GM19238 (cell line): ENCODE measurements around the gene CRHBP.
"Not testable (repeated sequence)": the region's sequence is repeated elsewhere in the genome, so short reads cannot be mapped to it uniquely, and the experiment has no call there.

ENCODE experiments used
- DNase-seq: peaks from one replicate; pipeline ENCODE4 v3.0.0; 2011; ENCODE audit warnings: low spot score; ENCODE audit not compliant: insufficient read length

The CRHBP gene

DNA sequence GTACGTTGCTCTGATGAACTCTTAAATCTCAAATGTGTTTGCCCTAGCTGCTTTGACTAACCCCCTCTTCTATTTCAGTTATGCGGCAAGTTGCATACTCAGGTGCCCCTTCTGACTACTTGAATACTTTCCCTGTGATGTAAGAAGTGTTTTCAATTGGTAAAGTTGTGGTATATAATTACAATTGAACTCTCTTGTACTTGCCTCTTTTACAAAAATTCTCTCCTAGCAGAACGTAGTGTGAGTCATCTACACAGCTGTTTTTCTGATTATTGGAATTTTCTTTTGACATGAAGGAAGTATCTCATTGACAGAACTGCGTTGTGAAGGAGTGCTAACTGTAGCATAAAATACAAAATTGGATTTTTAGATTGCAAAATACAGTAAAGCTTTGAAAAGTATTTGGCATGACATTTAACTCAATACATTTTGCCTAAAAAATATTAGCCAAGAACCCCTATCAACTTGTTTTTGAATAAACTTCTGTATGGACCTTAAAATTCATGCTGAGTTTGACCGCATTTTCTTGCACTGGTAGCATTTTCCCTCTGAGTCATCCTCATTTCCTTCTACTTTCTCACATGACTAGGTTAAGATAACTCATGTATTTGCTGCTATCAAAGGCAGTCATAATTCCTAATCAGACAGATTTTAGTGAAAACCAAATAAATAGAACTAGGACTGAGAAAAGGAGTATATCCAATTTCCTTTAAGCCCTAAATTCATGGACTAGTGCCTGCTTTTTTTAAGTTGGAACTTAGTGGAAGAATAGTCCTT, 6.3 kb downstream of the CRHBP start:
- no peak for DNase-seq

- no peak for DNase-seq
Measured at GRCh38 chr5:76960004-76960625, 7.3 kb downstream of the CRHBP start.

GRCh38 chr5:76964060-76964459, 11.2 kb downstream of the CRHBP start:
- no peak for DNase-seq

DNA sequence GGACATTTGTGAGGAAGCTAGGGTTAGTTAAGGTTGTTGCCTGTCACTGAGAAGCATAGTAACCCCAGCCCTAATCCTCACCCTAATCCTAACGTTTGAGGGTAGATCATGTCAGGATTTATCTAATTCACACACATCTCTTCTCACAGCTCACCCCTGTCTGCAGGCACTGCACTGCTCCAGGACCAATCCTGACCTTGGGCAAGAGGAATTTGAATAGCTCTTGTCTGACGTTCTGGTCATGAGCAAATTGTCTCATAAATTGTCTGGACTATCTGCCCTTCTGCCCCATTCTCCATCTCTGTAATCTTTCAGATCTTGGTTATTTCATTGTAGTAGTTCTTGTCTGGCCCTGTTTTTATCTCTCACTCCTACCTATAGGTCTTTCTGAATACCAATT, 18.7 kb downstream of the CRHBP start:
- DNase-seq, result no peak

DNA sequence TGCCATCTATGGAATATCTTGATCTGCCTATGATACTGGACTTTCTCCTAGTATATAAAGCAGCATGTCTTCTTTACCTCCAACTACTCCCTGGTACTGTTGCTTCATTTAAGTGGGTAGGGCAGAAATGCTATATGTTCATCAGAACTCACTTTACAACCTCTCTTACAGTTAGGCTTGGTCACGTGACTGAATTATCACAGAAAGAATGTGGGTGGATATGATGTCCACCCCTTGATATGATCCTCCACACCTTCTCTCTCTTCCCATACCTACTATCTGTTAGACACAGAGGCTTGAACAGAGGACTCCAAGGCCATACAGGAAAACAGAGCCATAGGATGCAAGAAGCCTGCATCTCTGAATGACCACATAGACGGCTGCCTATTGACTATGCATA, 19.8 kb downstream of the CRHBP start:
- DNase-seq, result no peak

DNA sequence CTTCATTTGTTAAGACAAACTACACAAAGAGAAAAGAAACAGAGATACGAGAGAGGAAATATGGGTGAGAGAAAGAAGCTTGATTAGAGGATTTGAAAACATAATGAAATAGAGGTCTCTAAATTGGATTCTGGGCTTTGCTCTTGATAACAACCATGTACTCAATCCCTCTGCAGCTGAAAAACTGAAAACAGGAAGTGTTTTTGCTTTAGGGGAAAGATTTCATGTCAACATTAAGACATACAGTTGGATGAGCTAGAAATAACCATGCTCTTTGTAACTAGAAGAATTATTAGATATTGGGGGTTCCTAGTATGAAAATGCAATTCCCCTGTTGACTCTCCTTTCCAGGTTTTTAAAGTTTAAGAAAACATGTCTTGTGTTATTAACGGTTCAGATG, 21.9 kb downstream of the CRHBP start:
- no peak for DNase-seq

DNA sequence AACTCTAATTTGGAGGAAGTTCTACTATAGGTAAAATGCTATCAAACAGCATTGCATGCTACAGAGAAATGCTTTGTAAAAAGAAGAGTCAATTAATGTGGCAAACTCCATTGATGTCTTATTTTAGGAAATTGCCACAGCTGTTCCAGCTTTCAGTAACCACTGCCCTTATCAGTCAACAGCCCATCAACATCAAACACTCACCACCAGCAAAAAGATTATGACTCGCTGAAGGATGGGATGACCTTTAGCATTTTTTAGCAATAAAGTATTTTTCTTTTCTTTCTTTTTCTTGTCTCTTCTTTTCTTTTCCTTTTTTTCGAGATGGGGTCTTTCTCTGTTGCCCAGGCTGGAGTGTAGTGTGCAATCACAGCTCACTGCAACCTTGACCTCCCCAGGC, 26.0 kb downstream of the CRHBP start:
- no peak for DNase-seq

DNA sequence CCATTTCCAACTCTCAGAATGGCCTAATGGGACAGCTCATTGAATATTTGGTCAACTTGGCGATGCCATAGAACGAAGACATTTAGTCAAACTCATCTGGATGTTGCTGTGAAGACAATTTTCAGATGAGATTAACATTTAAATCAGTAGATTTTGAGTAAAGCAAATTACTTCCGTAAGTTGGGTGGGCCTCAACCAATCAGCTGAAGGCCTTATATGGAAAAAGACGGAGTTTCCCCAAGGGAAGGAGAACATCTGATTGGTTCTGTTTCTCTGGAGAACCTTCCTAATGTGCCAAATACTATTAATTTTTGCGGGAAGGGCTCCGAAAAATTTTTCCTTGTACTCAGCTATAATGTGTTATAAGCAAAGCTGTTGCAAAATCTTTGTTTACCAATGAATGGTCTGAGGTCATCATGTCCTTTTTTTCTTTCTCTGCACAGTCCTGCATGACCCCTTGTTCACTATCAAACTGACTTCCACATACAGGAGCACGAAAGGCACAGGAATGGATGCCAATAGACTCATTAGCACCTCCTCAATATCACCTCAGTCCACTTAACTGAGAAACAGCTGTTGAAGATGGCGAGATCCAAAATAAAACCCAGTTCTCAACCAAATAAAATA, 27.8 kb downstream of the CRHBP start:
- no peak for DNase-seq

DNA sequence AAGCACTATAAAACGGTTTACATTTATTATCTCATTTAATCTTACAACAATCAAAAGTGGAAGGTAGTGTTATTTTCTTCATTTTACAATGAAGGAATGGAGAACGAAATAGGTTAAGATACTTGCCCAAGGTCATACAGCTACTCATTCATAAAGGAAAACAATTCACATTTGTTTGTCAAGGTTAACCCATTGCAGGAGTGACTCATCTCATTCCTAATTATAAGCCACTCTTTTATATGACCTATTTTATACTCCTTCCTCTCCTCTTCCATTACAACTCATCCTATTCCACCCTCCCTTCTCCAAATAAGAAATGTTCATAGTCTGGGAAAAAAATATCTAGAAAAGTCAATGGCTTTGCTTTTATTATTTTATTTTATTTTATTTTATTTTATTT, 29.6 kb downstream of the CRHBP start:
- DNase-seq, result no peak

DNA sequence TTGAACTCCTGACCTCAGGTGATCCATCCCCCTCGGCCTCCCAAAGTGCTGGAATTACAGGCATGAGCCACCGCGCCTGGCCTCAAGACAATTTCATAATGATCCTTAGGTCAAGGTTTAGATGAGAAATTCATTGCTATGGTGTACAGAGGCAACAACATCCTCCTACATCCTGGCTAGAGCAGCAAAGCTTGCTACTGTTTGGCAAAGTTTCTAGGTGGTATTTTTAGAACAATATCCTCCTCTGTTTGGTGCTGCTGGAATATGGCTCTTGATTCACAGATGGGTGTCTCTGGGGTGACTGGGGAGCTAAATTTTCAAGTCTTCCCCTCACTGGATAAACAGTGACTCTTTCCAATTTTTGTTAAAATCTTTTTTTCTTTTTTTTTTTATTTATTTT, 30.6 kb downstream of the CRHBP start:
- DNase-seq, result no peak

- no peak for DNase-seq
Measured at GRCh38 chr5:76986825-76987526, 34.1 kb downstream of the CRHBP start.

- no peak for DNase-seq
Measured at GRCh38 chr5:76990899-76991459, 38.1 kb downstream of the CRHBP start.

DNA sequence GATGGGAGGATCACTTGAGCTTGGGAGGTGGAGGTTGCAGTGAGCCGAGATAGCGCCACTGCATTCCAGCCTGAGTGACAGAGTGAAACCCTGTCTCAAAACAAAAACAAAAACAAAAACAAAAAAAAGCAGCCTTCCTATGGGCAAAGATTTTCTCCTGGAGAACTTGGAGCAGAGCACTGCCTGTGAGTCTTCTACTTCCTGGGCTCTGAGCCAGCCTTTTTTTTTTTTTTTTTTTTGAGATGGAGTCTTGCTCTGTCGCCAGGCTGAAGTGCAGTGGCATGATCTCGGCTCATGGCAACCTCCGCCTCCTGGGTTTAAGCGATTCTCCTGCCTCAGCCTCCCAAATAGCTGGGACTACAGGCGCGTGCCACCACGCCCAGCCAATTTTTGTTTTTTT, 40.6 kb downstream of the CRHBP start:
- DNase-seq, result not testable (repeated sequence)

GRCh38 chr5:76994337-76994736, 41.5 kb downstream of the CRHBP start:
- DNase-seq, result no peak

DNA sequence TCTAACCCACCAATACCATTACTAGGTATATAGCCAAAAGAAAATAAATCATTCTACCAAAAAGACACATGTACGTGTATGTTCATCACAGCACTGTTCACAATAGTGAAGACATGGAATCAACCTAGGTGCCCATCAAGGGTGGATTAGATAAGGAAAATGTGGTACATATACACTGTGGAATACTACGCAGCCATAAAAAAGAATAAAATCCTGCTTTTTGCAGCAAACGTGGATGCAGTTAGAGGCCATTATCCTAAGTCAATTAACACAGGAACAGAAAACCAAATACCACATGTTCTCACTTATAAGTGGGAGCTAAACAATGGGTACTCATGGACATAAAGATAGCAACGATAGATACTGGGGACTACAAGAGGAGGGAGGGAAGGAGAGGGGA, 45.4 kb downstream of the CRHBP start:
- DNase-seq, result not testable (repeated sequence)

GRCh38 chr5:76999451-76999850, 46.6 kb downstream of the CRHBP start:
- DNase-seq, result no peak

DNA sequence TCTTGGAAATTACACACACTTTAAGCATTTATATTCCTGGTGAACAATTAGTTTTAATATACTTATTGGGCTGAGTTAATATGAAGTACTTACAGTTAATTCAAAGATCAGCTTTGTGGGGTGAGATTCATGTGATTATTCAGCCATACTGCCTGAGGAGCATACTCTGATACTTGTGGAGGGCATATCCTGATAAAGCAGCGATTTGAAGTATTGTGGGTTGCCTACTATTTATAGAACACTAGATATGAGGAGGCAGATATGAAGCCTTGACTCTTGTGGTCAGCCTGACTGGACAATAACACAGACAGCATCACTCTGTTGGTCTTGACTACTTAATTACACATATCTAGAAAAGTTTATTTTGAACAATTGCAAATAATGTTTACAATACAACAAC, 50.4 kb downstream of the CRHBP start:
- no peak for DNase-seq

- no peak for DNase-seq
Measured at GRCh38 chr5:77006124-77006523, 53.3 kb downstream of the CRHBP start.

- DNase-seq, result no peak
Measured at GRCh38 chr5:77008413-77008812, 55.6 kb downstream of the CRHBP start.

DNA sequence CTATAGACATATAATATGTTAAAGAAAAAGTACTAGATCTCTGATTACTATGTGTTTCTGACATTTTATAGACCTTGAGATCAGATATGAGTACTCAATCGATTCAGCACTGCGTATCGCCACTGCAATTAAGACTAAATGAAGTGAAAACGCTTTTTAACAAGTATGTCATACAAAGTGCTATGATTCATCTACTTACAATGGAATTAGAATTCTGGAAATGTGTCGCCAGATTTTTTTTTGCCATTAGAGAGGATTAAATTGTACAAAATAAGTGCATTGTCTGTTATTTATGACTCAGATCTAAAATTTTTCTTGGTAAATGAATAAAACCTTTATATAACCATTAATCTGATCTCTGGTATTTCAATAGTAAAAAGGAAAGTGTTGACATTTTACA, 57.4 kb downstream of the CRHBP start:
- DNase-seq, result no peak

DNA sequence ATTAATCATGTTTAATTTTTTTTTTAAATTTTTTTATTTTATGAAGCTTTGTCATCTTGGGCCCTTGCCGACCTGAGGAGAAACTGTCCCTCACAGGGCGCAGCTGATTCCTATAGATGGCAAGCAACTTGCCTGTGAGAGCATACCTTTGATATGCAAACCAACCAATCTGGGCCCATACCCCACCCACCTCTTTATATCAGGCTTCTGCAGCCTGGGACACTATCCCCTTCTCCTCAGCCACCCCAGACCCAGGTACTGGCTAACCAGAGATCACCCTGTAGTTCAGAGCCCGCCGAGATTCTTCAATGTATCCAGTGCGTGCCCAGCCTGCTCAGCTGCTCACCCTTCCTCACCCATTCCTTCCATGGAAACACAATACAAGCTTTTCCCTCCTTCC, 58.7 kb downstream of the CRHBP start:
- DNase-seq, result no peak

- no peak for DNase-seq
Measured at GRCh38 chr5:77012601-77013000, 59.8 kb downstream of the CRHBP start.
